Activated T-cell treated with anti-CD3 and anti-CD28 coated beads for 4 hours (primary cell): ENCODE data around the gene PDGFA.

ENCODE experiments used
- DNase-seq: peaks from one replicate; pipeline ENCODE4 v3.0.0-alpha.2; 2020

Gene PDGFA

DNA sequence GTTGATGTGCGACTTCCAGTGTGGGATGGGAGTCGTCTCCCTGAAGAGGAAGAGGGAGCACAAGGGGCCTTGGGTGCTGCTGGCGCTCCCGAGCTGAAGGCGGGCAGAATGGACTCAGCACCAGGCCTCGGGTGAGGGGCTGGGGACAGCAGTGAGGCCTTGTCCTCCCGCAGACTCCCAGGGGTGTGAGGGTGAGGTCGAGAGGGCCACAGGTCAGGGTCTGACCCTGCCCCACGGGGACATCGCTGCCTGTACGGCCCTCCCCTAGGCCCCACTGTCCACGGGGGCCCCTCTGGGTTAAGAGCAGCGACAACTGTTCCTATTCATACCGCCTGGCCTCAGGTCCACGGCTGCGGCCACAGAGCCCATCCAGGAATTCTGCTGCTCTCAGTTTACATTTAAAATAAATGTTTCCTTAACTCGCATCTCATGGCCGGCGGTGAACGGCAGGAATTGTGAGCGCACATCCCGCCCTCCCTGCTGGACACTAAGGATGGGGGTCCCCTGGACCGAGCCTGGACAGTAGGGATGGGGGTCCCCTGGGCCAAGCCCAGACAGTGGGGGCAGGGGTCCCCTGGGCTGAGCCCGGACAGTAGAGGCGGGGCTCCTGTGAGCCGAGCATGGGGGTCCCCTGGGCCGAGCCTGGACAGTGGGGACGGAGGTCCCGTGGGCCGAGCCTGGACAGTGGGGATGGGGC, 61.7 kb downstream of the PDGFA start:
- DNase-seq = no peak

GRCh38 chr7:455110-455928, 64.3 kb downstream of the PDGFA start:
- no peak for DNase-seq

- DNase-seq = no peak
Measured at GRCh38 chr7:454356-455109, 65.1 kb downstream of the PDGFA start.

DNA sequence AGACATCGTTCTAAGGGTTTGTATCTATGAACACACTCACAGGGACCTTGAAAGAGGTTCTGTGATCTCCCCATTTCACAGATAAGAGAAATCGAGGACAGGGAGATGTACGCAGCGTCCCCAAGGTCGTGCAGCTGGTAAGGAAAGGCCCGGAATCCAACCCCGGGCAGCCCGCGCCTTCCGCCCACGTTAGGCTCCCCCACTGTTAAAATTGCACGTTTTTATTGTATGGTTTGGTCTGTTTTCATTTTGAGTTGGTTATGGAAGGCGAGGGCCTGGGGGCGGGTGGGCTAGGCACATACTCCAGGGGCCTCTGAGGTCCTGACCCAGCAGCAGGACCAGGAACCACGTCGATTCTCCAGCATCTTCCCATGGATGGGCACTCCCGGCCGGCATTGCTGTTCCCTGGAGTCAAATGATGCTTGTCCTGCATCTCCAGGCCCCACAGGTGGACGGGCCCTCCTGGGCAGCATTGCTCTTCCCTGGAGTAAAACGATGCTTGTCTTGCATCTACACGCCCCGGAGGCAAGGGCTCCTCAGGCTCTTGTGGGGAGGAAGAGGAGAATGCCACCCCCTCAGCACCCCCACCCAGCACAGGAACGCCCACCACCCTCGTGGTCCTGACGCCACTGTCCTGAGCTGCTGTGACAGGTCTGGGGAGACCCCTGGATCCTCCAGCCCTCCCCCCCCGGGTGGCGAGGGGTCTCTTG, 65.9 kb downstream of the PDGFA start:
- DNase-seq = no peak

- no peak for DNase-seq
Measured at GRCh38 chr7:452791-453455, 66.7 kb downstream of the PDGFA start.

DNA sequence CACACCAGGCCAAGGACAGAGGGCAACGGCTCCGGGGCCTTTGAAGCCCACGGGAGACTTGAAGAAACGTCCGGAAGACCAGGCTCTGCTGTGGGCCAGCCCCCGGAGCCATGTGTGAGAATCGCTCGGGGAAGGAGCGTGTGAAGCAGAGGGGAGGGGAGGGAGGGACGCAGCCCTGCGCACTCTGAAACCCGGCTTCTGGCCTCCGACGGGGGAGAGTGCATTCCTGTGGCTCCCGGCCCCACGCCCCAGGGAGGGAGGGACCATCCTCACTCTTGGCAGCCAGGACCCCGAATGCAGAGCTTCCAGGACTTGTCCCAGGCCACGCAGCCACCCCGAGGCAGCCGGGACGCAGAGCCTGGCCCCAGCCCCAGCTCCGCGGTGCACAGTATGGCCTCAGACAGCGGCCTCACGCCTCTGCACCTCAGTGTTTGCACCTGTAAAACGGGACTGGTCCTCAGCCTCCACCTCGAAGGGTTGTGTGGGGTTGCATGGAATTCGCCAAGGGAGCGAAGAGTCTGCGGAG, 67.4 kb downstream of the PDGFA start:
- DNase-seq = no peak

GRCh38 chr7:451255-452225, 68.1 kb downstream of the PDGFA start:
- DNase-seq = no peak

DNA sequence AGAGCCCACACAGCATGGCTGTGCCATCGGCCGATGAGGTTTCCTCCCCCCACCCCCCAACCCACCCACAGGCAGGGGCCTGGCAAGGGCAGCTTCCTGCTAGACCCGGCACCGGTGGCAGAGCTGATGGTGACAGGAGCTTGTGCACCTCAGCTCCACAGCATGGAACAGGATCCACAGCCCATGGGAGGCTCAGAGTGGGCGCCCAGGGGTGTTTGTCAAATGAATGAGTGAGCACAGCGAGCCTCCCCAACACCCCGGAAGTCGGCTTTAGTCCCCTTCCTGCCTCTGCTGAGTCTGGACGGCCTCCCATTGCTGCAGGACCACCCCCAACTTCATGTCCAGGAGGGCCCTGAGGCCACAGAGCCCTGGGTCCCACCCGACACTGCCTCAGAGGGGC, 68.9 kb downstream of the PDGFA start:
- no peak for DNase-seq

DNA sequence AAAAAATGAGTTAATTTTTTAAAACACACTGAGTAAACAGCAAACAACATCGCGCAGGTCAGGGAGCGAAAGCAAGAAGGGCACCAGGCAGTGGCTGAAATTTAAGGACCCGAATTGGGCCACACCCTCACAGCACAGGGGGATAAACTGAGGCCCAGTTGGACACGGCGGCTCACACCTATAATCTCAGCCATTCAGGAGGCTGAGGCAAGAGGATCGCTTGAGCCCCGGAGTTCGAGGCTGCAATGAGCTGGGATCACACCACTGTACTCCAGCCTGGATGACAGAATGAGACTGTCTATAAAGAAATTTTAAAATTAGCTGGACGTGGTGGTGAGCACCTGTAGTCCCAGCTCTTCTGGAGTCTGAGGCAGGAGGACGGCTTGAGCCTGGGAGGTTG, 69.6 kb downstream of the PDGFA start:
- DNase-seq = no peak

DNA sequence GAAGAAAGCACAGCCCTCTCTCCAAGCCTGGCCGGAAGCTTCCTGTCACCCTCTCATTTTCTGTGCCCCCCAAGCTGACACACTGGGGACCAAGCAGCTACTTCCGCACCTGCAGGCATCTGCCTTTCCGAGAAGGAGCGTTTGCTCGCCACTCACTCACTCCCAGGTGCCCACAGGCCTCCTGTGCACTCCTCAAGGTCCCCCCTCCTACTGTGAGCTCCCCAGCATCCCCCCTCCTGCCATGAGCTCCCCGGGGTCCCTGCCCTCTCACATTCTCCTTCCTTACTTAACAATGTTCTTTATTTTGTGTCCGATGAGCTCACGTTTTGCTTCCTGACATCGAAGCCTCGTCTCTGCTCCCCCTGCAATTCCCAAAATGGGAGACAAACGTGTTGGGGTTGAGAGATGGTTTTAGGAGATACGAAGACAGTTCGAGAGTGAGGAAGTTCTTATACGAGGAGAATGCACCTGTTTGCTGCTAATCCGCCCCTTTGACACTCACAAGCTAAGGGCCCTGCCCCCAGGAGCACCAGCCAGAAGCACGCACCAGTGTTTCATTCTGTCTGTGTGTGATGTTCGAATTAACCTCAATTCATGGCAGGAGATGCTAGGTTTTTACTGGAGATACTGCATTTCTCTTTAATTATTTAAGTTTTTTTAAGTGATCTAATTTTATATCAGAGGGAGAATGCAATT, 70.2 kb downstream of the PDGFA start:
- DNase-seq = no peak

DNA sequence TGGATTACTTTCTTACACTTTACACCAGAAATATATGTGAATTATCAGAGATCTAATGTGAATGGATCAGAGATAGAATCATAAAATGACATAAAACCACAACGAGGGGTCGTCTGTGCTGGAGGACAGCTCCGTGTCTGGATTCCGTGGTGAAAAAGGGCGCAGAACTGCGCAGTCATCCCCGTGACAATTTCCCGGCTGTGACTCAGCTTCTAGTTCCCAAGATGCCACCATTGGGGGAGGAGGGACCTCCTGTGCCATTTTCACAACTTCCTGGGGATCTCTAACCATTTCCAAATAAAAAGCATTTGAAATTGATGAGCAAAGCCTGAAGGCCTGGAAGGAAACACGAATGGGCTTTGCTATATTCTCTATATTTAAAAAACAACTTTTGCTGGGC, 72.1 kb downstream of the PDGFA start:
- no peak for DNase-seq
